ENCODE data around the gene ZNF724. TPM values are rescaled to one million over a fixed set of nuclear protein-coding genes. Genes with fewer than 3 reads are reported as not detected.

Gene ZNF724
- total and polyA plus RNA-seq, 2 of the 13 experiments (the other 11 are each of a cell fraction or from before 2014, with no cell fraction given), result 1.5 to 15.0 TPM

- TF ChIP-seq RARA (CRISPR knock-in tag; IDR thresholded peaks at IDR 0.05) (no peak), ZNF280D (CRISPR knock-in tag; IDR thresholded peaks at IDR 0.05) (0 out of 2 replicates have a peak, but pooled peaks have one; percentile 63), ZNF383 (CRISPR knock-in tag; IDR thresholded peaks at IDR 0.05; ENCODE audit: borderline replicate concordance) (0 out of 2 replicates have a peak, but pooled peaks have one; percentile 56), BATF2 (CRISPR knock-in tag; IDR thresholded peaks at IDR 0.05) (no peak), HNF1B (CRISPR knock-in tag; IDR thresholded peaks at IDR 0.05) (peak; percentile 25; the same call in 1 of the 2 replicates), EEA1 (CRISPR knock-in tag; IDR thresholded peaks at IDR 0.05; ENCODE audit: borderline replicate concordance) (no peak), MAZ (IDR thresholded peaks at IDR 0.05; ENCODE audit: borderline replicate concordance, low read depth, low read length) (no peak), MAZ (CRISPR knock-in tag; IDR thresholded peaks at IDR 0.05; ENCODE audit: low read depth) (peak; percentile 67), HDAC6 (IDR thresholded peaks at IDR 0.05; ENCODE audit: low read depth, low read length) (no peak)
- TF ChIP-seq, protein P1, sequence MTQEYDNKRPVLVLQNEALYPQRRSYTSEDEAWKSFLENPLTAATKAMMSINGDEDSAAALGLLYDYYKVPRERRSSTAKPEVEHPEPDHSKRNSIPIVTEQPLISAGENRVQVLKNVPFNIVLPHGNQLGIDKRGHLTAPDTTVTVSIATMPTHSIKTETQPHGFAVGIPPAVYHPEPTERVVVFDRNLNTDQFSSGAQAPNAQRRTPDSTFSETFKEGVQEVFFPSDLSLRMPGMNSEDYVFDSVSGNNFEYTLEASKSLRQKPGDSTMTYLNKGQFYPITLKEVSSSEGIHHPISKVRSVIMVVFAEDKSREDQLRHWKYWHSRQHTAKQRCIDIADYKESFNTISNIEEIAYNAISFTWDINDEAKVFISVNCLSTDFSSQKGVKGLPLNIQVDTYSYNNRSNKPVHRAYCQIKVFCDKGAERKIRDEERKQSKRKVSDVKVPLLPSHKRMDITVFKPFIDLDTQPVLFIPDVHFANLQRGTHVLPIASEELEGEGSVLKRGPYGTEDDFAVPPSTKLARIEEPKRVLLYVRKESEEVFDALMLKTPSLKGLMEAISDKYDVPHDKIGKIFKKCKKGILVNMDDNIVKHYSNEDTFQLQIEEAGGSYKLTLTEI (CRISPR knock-in tag; conservative IDR thresholded peaks at IDR 0.05), result no peak
- TF ChIP-seq, protein P2, sequence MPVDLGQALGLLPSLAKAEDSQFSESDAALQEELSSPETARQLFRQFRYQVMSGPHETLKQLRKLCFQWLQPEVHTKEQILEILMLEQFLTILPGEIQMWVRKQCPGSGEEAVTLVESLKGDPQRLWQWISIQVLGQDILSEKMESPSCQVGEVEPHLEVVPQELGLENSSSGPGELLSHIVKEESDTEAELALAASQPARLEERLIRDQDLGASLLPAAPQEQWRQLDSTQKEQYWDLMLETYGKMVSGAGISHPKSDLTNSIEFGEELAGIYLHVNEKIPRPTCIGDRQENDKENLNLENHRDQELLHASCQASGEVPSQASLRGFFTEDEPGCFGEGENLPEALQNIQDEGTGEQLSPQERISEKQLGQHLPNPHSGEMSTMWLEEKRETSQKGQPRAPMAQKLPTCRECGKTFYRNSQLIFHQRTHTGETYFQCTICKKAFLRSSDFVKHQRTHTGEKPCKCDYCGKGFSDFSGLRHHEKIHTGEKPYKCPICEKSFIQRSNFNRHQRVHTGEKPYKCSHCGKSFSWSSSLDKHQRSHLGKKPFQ (CRISPR knock-in tag; IDR thresholded peaks at IDR 0.05; ENCODE audit: insufficient replicate concordance), result peak; percentile 61
- TF ChIP-seq, protein P3, sequence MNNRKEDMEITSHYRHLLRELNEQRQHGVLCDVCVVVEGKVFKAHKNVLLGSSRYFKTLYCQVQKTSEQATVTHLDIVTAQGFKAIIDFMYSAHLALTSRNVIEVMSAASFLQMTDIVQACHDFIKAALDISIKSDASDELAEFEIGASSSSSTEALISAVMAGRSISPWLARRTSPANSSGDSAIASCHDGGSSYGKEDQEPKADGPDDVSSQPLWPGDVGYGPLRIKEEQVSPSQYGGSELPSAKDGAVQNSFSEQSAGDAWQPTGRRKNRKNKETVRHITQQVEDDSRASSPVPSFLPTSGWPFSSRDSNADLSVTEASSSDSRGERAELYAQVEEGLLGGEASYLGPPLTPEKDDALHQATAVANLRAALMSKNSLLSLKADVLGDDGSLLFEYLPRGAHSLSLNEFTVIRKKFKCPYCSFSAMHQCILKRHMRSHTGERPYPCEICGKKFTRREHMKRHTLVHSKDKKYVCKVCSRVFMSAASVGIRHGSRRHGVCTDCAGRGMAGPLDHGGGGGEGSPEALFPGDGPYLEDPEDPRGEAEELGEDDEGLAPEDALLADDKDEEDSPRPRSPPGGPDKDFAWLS (CRISPR knock-in tag; IDR thresholded peaks at IDR 0.05; ENCODE audit: borderline replicate concordance), result no peak
- TF ChIP-seq, protein P4, sequence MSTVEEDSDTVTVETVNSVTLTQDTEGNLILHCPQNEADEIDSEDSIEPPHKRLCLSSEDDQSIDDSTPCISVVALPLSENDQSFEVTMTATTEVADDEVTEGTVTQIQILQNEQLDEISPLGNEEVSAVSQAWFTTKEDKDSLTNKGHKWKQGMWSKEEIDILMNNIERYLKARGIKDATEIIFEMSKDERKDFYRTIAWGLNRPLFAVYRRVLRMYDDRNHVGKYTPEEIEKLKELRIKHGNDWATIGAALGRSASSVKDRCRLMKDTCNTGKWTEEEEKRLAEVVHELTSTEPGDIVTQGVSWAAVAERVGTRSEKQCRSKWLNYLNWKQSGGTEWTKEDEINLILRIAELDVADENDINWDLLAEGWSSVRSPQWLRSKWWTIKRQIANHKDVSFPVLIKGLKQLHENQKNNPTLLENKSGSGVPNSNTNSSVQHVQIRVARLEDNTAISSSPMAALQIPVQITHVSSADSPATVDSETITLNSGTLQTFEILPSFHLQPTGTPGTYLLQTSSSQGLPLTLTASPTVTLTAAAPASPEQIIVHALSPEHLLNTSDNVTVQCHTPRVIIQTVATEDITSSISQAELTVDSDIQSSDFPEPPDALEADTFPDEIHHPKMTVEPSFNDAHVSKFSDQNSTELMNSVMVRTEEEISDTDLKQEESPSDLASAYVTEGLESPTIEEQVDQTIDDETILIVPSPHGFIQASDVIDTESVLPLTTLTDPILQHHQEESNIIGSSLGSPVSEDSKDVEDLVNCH (CRISPR knock-in tag; IDR thresholded peaks at IDR 0.05), result no peak
Observed at GRCh38 chr19:23273590-23274412, 23.6 kb upstream of the ZNF724 start (continued).
